Activated CD4-positive, alpha-beta T cell treated with anti-CD3 and anti-CD28 coated beads, Interleukin-2, amount 50 U/mL, for 4 hours (primary cell): ENCODE data around the gene SLITRK1.

Source experiments
- DNase-seq, 2 experiments: peaks; one replicate each; pipeline ENCODE4 v3.0.0-alpha.2; 2020

SLITRK1 gene

DNA sequence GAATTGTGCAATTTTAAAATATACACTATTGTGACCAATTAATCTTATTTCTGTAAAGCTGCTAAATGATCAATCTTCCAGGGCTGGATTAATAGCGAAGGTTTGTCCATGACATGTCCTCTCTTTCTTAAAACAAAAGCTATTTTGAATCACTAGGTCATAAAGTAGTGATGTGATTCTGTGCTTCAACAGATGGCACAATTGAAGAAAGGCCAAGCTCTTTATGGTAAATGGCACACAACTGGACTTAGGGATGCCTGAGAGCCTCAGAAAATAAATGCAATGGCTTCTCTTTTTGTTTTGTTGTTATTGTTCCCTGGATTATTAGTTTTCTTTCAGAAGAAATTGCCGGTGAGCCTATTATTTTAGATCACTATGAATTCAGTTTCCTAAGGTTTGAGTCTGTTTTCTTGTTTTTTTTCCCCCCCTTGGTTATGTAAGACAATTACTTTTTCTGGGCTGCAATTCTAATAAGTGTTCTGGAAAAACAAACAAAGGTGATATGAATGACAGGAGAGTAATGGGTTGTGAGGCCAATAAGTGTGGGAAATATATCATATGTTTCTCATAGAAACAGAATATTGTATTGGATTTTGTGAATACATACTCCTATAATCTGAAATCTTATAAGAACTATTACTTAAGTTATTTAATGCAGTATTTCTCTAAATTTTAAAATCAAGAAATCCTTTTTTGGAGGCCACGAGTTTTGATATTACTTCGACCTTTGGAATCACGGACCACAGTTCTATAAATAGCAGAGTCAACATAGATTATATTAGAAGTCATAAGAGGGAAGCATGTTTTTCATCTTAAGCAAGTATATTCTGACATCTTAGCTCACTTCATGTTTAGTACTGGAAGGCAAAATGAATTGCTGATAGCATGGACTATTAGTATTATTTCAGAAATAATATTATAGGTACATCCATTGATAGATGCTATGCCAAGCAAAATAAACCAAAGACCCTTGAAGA lies 16.8 kb downstream of the SLITRK1 start:
- DNase-seq = no peak

DNA sequence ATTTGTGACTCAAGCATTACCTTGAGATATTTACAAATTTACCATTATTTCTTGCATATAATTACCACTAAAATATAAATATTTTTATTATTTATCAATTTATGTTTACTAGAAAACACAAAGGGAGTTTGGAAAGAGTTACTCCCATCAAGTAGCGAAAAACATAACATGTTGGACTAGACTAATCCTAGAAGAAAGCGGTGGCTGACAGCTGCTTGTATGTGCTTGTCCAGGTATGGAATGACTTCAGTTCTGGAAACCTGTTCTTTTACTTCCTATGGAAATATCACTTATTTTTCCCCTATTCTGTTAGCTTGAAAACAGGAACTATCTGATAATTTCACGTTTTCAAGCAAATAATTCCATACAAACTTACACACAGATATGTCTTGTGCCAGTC lies 28.5 kb downstream of the SLITRK1 start:
- DNase-seq = no peak

DNA sequence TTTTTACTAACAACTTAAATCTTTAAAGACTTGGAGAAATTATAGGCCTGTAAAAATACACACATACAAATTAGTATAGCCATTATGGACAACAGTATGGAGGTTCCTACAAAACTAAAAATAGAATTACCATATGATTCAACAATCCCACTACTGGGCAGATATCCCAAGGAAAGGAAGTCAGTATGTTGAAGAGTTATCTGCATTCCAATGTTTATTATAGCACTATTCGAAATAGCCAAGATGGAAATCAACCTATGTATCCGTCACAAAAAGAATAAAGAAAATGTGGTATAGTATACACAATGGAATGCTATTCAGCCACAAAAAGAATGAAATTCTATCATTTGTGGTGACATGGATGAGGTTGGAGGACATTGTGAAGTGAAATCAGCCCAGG lies 37.2 kb downstream of the SLITRK1 start:
- no peak for DNase-seq

DNA sequence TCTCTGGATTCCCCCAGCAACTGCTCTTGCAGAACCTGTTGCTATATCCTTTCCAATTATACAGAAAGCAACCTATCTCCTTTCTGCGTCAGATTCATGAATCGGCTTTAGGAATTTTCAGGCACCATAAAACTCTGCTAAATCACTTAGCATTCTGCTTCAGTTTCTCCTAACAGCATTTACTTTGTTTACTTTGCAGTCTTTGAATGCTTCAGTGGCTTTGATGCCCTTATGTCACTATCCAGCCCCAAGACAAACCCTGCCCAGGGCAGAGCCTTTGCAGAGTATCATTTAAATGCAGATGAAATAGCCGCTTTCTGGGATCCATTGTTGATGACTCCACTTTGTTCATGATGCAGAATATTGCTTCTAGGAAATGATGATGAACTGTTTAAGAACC lies 43.1 kb downstream of the SLITRK1 start:
- no peak for DNase-seq

DNA sequence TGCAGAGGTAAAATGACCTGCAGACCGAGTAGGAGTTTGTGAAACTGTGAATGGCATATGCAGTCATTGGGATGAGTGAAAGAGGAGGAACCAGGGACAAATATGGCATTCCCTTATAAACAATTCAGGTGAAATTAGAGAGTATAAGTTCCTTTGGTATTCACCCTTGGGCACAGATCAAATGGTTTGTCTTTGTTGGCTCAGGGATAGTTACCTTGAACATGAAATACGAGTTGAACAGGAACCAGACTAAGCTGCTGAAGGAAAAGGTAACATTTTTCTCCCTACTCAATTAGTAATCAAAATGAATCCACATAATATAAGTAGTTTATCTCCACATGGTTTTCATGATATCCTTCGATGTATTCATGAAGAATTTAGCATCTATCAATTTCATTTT lies 50.5 kb downstream of the SLITRK1 start:
- no peak for DNase-seq

DNA sequence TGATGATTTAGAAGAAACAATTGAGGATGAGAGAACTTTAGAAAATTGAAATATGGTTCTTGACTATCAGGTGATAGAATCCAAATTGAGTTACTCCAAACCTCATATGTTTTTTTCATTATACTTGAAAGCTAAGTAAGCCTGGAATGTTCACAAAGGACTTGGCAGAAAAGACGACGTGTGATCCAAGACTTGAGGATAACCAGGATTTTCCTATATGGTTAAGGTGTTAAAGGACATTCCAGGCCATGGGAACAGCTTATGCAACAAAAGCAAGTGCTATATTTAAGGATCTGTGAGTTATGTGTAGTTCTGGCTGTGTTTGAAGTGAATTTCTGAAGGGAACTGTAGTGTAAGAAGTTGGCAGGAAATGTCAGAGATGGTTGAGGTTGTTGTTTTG lies 52.5 kb downstream of the SLITRK1 start:
- no peak for DNase-seq

DNA sequence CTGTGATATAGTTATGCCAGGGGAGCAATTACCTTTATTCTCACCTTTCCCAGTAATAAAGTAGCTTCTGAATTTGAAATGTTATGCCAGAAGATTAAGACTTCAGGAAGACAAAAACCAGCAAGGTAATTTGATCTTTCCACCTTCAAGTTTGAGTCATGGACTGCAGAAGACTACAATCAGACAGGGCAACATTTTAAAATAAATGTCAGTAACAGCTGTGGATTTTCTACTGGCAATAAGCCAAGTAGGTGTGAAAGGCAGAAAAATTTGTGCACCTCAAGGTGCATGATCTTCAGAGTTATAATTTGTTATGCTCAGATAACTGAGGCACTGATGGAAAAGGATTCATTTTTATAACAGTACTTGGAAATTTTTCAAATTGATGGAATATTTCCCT lies 54.9 kb downstream of the SLITRK1 start:
- DNase-seq = no peak
